NCI-H524 treated with DMSO at 0.1 percent for 48 hours (cell line): Measurements from ENCODE around the gene HTD2.

Experiments used
- DNase-seq: peaks from one replicate; lab custom pipeline; 2025; lab: John Stamatoyannopoulos, UW

HTD2 gene

GRCh38 chr3:58357402-58357801 is 51.1 kb downstream of the HTD2 start:
- no peak for DNase-seq

- DNase-seq: no peak
These were observed 51.8 kb downstream of the HTD2 start for GRCh38 chr3:58358092-58358491.

GRCh38 chr3:58358808-58359207 is 52.5 kb downstream of the HTD2 start:
- DNase-seq: no peak

GRCh38 chr3:58359621-58360020 is 53.3 kb downstream of the HTD2 start:
- DNase-seq: no peak

DNA sequence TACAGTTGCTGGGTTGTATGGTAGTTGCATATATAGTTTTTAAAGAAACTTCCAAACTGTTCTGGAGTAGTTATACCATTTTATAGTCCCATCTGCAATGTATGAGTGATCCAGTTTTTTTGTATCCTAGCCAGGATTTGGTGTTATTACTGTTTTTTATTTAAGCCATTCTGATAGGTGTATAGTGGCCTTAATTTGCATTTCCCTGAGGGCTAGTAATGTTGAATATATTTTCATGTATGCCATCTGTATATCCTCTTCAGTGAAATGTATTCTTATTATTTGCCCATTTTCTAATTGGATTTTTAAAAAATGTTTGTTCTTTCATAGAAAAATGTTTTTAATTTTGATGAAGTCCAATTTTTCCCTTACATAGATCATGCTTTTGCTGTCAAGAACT is 55.5 kb downstream of the HTD2 start:
- DNase-seq: no peak

- no peak for DNase-seq
These were observed 60.4 kb downstream of the HTD2 start for GRCh38 chr3:58366699-58367098.

GRCh38 chr3:58369038-58369437 is 62.7 kb downstream of the HTD2 start:
- no peak for DNase-seq
